GM21737 (cell line): ENCODE data around the gene CYB5D1.
A peak's percentile ranks its signal among the peaks of the same experiment; 100 is the strongest.
"Not testable (repeated sequence)": the region's sequence is repeated elsewhere in the genome, so short reads cannot be mapped to it uniquely, and the experiment has no call there.

Experiments used
- ATAC-seq: cut with Tn5 transposase; IDR thresholded peaks from one replicate; pipeline ENCODE4 v1.9.1; 2021; ENCODE audit warnings: mild to moderate bottlenecking, moderate library complexity; ENCODE audit not compliant: unreplicated experiment

CYB5D1 gene

GRCh38 chr17:7856011-7856810, 1.6 kb upstream of the CYB5D1 start:
- no peak for ATAC-seq

- peak; percentile 64 for ATAC-seq
Measured at GRCh38 chr17:7856811-7857712, 741 bp upstream of the CYB5D1 start, which contains the start of gene NAA38. TSS of gene NAA38 (minus strand) at chr17:7857559. CDS start at chr17:7857463, 96 bp downstream.

- no peak for ATAC-seq
Measured at GRCh38 chr17:7858522-7858810, 663 bp downstream of the CYB5D1 start.

- ATAC-seq = no peak
Measured at GRCh38 chr17:7859028-7859427, 1.2 kb downstream of the CYB5D1 start.

GRCh38 chr17:7862692-7863437, 5.1 kb downstream of the CYB5D1 start:
- ATAC-seq = no peak

- ATAC-seq = not testable (repeated sequence)
Measured at GRCh38 chr17:7864384-7864783, 6.6 kb downstream of the CYB5D1 start.

- no peak for ATAC-seq
Measured at GRCh38 chr17:7864995-7865650, 7.3 kb downstream of the CYB5D1 start.

- ATAC-seq = no peak
Measured at GRCh38 chr17:7867881-7868329, 10.1 kb downstream of the CYB5D1 start.

GRCh38 chr17:7873051-7873450, 15.2 kb downstream of the CYB5D1 start:
- no peak for ATAC-seq

- no peak for ATAC-seq
Measured at GRCh38 chr17:7875804-7876370, 18.1 kb downstream of the CYB5D1 start.

- no peak for ATAC-seq
Measured at GRCh38 chr17:7878234-7878633, 20.4 kb downstream of the CYB5D1 start.

GRCh38 chr17:7880076-7880868, 22.5 kb downstream of the CYB5D1 start:
- no peak for ATAC-seq

GRCh38 chr17:7881276-7882054, 23.7 kb downstream of the CYB5D1 start:
- no peak for ATAC-seq

- no peak for ATAC-seq
Measured at GRCh38 chr17:7882068-7882467, 24.3 kb downstream of the CYB5D1 start.

- no peak for ATAC-seq
Measured at GRCh38 chr17:7882629-7883028, 24.8 kb downstream of the CYB5D1 start.

GRCh38 chr17:7883781-7884386, 26.1 kb downstream of the CYB5D1 start:
- no peak for ATAC-seq

GRCh38 chr17:7884581-7885366, 27.0 kb downstream of the CYB5D1 start:
- no peak for ATAC-seq
